ENCODE measurements around the gene DBX1.
"Not testable (repeated sequence)": the region's sequence is repeated elsewhere in the genome, so short reads cannot be mapped to it uniquely, and the experiment has no call there.

DBX1 gene, protein sequence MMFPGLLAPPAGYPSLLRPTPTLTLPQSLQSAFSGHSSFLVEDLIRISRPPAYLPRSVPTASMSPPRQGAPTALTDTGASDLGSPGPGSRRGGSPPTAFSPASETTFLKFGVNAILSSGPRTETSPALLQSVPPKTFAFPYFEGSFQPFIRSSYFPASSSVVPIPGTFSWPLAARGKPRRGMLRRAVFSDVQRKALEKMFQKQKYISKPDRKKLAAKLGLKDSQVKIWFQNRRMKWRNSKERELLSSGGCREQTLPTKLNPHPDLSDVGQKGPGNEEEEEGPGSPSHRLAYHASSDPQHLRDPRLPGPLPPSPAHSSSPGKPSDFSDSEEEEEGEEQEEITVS

DNA sequence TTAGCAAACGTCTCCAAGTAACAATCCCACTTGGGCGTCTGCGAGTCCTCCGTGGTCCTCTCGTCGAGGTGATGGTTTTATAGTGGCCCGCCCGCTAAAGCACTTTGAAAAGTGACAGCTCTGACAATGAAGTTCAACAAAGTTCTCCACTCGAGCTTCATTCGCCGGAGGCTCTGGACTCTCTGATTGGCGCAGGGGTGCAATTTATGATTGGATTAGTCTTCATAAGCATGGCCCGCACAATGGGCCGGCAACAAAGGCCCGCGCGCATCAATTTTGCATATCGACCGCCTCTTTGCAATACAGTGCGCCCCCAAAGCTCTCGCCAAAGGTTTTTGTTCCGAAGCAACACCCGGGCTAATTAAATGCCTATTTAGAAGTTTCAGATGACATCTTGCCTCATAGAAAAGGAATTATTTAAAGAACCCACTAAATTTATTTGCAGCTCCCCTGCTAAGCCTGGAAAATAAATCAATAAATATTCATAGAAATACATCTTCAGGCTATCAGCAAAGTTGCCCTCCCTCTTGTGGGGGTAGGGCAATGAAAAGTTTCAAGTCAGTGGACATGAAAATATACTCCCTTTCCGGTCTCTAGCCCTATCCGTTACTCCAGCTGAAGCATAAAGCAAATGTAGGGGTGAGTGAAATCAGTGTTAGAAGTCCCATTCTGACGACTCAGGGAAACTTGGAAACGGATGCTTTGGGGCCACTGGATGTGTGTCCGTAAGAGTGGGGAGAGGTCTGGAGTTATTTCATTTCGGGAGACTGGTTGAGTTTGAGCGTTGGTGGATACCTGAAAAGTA lies at the start of gene DBX1:
TSS of gene DBX1 (minus strand) at position 51 of the 805 bp plus-strand sequence. CDS start 151 bp downstream, outside the sequence.
- DNase-seq (ENCODE audit: low read depth), result no peak

DNA sequence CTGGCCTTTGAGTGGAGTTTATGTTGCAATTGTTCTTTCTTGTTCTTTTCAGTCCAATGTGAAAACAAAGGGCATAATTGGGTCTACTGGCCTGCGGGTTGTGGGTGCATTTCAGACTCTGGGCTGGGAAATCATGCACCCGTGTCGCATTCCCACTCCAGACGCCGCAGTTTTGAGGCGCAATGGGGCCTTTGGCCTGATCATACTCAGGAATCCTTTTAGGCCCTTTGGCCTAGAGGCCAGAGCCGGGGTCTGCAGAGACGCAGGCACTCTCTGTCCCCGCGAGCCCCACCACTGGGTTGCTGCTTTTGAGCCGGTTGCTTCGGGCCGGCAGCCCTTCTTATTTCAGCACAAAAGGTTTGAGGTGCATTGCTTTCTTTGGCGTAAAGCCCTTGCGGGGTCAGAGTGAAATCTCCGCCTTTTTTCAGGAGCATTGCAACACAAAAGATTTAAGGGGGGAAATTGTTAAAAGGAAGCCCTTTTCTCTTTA lies 48.4 kb upstream of the DBX1 start:
- no peak for DNase-seq (ENCODE audit: low read depth)

DNA sequence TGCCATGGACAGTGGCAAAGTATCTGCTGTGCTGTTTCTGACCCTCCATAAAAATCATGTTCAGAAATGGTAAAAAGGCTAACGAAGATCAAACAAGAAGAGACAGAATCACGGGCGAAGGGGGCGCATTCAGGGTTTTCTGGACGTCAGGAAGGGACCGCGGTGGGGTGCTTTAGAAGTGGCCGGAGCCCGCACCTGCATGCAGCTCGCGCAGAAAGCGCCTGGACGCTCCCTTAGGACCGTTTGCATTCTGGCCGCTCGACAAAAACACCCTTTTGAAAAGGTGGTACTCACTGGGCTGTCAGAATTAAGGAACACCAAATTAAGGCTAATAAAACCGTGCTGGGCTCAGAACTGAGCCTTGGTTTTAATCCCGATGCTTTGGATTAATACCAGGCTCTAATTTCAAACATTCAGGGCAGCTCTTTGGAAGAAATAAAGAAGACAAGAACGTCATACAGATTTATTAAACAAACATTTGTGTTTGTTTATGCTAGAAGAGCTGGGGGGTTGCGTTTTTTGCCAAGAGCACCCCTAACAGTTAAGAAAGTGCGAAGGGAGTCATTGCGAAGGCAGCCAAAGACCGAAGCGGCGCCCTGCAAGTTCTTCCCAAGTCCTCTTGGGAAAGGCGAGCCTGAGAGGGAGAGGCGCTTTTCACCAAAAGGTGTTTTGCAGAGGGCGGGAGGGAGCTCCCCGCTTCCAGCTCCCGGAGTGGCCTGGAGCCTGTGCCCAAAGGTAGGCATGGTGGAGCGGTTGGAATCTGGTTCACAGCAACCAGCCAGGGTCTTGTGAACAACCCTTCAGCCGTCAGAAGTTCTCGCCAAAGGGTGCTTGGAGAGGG lies 47.7 kb upstream of the DBX1 start:
- no peak for DNase-seq (ENCODE audit: low read depth)

DNA sequence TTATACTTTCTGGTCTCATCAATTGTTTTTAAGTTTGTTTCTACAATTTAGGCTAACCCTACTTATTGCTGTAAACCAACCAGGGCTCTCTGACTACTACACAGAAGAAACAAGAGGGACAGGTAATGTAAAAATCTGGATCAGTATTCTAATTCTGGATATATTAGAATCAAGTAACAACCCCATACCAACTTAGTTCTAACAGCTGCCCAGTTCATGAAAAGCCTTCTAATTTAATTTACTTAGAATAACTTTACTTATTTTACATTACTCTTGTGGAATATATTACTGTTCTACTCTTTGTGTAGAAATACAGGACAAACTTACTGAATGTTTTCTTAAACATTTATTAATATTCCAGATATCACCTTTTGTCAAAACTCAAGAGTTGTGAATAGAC lies 45.5 kb upstream of the DBX1 start:
- DNase-seq (ENCODE audit: low read depth), result no peak

DNA sequence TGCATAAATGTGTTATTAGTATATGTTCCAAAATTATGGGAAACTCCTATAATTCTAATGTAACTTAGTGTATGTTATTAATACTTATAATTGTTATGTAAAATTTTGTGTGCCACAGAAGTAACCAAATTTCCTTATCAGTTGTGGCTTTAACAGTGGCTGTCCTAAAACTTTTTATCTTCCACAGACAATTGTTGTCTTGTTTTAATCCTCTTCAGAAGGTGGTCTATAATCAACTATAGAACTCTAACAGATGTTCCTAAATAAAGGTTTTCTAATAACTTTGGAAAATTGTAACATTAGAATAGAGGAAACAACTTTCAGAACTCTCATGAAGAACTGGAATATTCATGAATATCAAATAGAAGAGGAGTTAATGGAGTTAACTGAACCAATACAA lies 44.4 kb upstream of the DBX1 start:
- no peak for DNase-seq (ENCODE audit: low read depth)

DNA sequence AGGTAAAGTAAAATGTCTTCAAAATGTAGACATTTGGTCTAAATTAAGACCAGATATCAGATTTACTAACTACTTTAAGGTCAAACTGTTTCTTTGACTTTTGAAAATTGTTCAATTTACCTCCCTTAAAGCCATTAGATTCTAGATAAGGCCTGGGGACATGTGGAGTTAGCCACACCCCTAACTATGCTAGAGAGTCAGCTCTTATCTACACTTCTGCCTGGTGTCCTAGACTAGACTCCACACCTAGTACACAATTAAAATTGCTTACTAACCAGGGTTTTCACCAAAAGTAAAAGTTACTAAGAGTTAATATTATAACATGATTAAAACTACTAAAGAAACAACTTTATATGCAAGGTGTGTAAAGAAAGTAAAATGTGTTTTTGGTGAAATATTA lies 43.6 kb upstream of the DBX1 start:
- no peak for DNase-seq (ENCODE audit: low read depth)

DNA sequence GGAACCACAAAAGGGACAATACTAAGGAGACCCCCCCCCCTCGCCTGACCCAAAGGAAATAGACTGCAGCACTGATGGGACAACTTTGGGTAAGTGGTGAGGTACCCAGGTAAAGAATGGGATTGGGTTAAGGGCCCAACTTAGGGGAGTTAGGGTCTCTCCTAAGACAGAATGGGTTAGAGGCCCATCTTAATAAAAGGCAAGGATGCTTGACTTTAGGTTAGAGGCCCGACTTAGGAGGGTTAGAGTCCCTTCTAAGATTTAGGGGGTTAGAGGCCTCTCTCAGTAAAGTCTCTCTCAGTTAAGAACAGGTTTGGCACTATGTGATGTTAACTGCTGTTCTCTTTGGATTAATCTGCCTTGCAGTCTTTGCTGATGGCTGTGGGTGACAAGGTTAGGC lies 41.0 kb upstream of the DBX1 start:
- no peak for DNase-seq (ENCODE audit: low read depth)

DNA sequence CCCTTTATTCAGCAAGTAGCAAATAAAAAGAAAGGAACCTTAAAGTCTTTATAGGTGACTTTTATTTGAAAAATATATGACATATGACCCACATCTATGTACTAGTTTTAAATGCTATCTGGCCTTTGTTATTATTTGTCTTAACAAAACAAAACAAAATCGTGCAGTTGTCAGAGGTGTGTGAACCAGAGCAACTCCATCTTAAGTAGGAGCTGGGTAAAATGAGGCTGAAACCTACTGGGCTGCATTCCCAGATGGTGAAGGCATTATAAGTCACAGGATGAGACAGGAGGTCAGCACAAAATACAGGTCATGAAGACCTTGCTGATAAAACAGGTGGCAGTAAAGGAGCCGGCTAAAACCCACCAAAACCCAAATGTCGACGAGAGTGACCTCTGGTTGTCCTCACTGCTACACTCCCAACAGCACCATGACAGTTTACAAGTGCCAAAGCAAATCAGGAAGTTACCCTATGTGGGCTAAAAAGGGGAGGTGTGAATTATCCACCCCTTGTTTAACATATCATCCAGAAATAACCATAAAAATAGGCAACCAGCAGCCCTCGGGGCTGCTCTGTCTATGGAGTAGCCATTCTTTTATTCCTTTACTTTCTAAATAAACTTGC lies 40.2 kb upstream of the DBX1 start:
- not testable (repeated sequence) for DNase-seq (ENCODE audit: low read depth)

DNA sequence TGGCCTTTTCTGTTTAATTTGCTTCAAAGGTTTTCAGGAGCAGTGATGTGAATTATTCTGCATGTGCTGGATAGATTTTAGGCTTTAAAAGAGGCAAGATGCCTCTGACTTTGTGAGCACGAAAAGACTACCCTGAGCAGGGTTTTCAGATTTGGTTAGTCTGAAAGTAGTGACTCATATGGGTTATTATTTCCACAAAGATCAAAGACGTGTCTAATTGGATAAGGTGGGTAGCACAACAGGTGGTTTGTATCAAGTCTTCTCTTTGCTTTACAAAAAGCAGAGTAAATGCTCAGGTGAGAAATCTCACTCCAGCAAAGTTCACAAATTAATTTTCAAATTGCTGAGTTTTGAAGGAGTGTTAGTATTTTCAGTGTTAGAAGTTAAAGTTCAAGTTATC lies 37.6 kb upstream of the DBX1 start:
- DNase-seq (ENCODE audit: low read depth), result no peak

DNA sequence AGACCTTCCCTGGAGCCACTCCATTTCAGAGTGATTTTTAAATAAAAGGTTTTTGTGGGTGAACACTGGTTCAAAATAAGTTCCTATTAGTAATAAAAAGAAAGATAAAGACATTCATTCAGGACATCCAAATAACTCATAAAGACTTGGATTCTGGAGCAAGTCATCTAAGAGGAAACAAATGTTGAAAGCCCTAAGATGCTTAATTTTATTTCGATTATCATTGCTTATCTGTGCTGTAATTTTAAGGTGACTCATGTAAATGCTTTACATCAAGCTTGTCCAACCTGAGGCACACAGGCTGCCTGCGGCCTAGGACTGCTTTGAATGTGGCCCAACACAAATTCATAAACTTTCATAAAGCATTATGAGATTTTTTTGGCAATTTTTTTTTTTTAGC lies 34.2 kb upstream of the DBX1 start:
- no peak for DNase-seq (ENCODE audit: low read depth)

DNA sequence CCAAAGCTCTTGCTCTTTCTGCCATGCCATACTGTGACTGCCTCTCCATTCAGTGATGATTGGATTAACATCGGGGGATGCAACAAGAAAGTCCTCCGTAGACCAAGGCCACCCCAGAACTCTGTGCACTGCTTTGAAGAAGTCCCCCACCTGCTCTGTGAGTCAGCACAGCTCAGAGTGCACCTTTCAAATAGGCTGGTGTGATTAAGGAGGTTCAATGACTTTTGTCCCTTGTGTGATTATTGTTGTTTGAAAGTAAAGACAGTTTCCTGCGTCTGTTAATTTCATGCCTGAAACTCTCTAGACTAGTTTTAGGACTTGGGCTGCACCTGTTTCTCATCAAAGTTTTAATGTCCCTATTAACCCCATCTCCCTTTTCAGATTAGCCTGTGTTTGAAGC lies 33.0 kb upstream of the DBX1 start:
- no peak for DNase-seq (ENCODE audit: low read depth)

DNA sequence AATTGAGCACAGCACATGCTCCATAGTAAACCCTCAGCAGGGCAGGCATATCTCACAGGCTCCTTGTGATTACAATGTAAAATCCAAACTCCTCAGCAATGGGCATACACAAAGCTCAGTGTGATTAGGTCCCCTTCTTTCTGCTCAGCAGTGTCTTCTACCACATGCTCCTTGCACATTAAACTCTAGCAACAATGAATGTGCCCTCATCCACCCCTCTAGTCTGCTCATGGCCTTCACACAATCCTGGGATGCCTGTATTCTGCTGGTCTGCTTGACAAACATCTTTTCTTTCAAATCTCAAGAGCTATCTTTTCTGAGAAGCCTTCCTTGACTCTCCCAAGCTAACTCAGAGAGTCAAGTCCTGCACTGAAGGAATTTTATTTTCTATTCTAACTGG lies 32.4 kb upstream of the DBX1 start:
- DNase-seq (ENCODE audit: low read depth), result no peak

DNA sequence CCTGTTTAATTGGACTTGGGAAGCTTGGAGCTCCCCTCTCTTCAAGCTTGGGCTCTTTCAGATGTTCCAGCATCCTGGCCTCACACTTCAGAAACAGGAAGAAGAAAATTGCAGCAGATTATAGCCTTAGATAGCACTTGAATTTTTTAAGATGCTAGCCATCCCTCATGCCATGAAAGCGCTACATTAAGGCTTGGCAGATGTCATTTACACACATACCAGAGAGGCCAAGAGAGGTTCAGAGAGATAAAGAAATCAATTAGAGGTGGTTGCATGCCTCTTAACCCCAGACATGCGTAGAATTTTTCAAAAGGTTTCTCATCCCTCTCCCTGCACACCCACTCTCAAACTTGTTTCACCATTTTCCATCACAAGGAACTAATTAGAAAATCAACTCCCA lies 31.9 kb upstream of the DBX1 start:
- no peak for DNase-seq (ENCODE audit: low read depth)

DNA sequence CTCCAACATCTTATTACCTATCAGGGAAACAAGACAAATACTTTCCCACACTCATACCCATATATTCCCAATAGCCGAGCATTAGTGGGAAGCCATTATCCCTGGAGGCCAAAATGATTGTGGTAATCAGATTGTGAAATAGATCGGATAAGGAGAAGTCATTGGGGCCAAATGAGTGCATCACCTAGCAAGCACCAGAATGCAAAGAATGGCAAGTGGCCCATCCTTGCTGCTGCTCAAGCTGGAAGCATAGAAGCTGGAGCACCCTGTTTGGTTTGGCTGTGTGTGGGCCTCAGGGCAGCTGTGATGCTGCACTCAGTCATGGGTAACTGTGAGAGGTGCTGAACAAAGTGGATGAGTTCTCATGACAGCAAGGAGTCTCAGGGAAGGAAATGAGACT lies 18.7 kb upstream of the DBX1 start:
- no peak for DNase-seq (ENCODE audit: low read depth)

DNA sequence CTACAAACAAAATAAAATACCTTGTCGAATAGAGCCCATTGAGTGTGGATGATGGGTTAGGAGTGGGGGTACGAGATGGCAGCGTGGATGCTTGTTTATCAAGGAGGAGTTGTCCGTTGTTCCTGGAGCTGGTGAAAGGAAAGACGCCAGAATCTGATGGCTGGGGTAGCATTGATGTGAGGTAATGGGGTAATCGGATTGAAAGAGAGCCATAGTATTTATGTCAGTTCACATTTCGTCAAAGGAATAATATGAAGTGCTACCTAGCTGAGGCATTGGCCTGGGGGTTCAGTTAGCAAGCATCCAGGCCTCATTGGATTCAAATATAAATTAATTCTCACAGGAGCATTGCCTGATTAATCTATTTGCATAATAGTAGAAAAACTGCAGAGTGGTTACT lies 16.9 kb upstream of the DBX1 start:
- DNase-seq (ENCODE audit: low read depth), result no peak

DNA sequence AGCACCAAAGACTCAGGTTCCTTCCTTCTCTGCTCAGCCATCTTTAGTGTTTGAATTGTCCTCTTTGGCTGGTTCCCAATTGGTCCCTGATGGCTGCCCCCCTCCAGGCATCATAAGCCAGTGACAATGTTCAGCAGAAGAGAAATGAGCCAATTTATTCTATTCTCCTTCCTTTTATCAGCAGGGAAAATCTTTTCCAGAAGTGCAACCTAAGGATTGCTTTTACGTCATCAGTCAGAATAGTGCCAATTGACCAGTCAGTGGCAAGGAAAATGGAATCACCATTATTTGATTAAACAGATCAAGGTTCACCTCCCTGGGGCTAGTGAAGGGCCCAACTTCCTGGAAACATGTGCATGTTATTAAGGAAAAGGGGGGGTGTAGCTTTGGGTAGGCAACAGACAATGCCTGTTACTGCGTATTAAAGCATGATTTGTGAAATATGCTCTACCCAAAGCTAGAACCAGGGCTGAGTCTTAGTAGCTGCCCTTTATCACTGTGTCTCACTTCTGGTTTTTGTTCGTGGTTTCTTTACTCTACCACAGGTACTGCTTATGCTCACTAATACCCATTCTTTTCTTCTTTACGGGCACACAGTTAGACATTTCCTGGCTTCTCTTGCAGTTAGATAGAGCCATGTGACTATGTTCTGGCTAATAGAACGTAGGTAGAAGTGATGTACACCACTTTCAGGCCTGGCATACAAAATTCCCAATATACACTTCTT lies 12.6 kb upstream of the DBX1 start:
- DNase-seq (ENCODE audit: low read depth), result no peak

DNA sequence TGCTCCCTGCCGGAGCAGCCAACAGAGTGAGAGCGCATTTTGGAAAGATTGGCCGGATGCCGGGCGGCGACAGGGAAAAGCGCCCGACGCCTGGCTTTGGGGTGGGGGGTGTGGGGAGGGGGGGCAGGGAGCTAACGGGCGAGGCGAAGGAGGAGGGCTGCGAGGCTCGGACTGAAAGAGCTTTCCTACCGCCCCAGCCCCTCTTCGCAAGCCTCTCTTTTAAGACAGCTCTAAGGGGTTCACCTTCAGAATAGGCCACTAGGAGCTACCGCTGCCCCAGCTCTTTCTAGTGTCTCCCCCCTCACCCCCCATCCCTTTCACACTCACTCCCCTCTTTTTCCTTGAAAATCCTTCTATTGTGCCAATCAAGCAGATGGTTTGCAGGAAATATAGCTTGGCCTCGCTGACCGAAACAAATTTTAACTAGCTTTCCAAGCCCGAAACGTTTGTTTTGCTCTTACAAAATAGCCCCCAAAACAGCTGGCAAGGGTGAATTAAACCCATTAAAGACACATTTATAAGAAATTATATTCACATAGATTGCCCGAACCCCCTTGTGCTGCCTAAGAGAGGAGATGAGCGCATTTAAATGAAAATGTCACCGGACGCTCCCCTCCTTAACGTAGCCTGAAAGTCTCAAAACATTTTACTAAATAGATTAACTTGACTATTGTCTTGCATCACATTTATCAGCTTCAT lies 3.7 kb upstream of the DBX1 start:
- no peak for DNase-seq (ENCODE audit: low read depth)

DNA sequence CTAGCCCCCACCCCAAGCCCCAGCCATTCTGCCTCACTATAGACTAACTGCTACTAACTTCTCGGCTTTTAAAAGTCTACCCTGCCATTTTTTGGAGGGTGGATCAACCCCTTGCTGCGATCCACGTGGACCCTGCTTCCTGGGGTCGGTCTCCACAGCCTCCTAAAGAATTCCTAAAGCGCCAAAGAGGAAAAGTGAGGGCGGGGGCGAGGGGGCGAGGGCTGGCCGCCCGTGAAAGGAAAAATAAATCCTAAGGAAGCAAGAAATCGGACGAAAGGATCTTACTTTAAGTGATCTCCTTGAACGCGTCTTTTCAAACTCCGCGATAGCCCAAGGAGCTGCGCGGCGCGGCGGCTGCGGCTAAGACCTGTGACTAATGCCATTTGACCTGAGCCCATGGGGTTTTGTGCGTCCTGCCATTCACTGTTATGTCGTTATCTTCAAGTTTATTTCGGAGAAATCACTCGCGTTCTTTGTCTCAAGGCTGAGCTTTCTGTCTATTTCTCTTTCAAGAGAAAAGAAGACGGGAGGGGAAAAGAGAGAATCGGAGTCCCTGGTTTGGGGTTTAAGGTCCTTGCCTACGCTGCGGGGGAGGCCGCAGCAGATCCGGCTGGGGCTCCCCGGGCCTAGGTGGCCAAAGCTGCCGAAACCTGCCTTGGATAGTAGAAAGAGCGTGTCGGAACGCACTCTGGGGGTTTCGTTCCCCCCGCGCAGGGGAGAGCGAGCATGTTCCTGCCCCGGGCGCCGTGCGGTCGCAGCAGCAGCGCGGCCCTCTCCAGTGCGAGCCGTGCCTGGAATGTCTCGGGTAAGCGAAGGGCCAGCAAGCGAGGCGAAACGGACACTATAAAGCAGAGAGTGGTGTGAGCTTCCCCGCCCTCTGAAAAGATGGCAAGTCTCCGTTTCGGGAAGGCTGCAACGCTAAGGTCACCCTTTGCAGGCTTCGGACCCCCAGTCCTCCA lies 2.8 kb upstream of the DBX1 start:
- no peak for DNase-seq (ENCODE audit: low read depth)

DNA sequence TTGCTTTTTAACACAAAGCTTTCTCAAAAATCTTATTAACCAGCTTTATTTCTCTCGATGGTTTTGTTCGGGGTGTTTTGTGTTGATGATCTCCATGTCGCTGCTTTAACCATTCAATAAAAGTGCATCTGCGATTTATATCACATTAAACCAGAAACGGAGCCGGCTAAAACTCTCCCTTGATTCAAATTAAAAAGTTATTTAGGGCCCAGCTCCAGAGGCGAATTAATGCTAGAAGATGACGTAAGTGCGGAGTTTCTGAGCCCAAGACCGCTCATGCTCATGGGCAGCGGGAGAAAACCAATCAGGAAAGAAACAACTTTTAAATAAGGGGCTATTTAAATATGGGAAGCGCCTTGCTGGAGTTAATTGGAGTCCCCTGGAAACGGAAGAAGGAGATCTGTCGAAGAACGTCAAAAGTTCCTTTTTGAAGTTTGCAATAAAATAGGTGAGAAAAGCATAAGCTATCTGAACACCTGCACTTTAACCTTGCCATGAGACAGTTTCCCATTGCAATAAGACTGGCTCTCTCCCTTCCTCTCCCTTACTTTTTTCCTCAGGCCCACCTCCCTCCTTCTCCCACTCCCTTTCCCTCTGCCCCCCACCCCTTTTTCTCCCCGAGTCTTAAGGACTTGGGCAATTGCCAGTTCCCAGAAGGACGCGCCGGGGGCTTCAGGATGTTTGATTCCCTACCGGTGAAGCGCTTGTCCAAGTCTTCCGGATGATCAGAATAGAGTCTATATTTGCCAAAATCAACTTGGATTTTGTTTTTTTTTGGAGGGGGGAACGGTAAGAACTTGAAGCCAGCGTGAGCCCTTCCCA lies 1.9 kb upstream of the DBX1 start:
- DNase-seq (ENCODE audit: low read depth), result no peak
